K562 (cell line): ENCODE results near the gene ZNF407. TPM values are rescaled to one million over a fixed set of nuclear protein-coding genes. Genes with fewer than 3 reads are reported as not detected.

Experiments used
- ATAC-seq: fragments of 200-7000 bp; cut with Tn5 transposase; 3 replicates; pipeline ENCODE4 v1.9.1; 2020; ENCODE audit warnings: moderate library complexity
- BruUV-seq: library from RNA; stranded (reverse); fragments of 400-500 nt; replicated peaks from 2 replicates; lab custom pipeline; 2021; lab: Mats Ljungman, UMichigan
- CTCF ChIA-PET: fragments of 300-600 bp; formaldehyde crosslinking; extraction: SDS; loops from one replicate; lab custom pipeline; 2021; ENCODE audit warnings: low intra/inter-chr PET ratio; lab: Yijun Ruan, JAX
- POLR2A ChIA-PET: fragments of 300-600, 350-650 bp; sonication (Branson Sonifier 250); formaldehyde crosslinking; extraction: SDS; loops from one replicate; lab custom pipeline; 2021; ENCODE audit warnings: antibody characterized with exemption, inconsistent platforms; lab: Yijun Ruan, JAX
- DNase-seq, 4 experiments: peaks; one replicate each; pipeline versions ENCODE4 v3.0.0 to v3.0.0-alpha.2; 2011 to 2018; ENCODE audit warnings: low spot score in 3 of 4, mixed read lengths in 3 of 4; ENCODE audit errors: extremely low read depth in 1 of 4
- FAIRE-seq: peaks from 2 replicates; lab custom pipeline; 2011; peaks lifted over from hg19 to GRCh38; lab: Jason Lieb, UNC
- H2AFZ ChIP-seq: 2 replicates; pipeline ENCODE4 v1.6.0; 2011; ENCODE audit warnings: low read depth, low read length, control low read depth, inconsistent platforms
- H3K27ac ChIP-seq: fragments of 200-600 bp; 3 replicates; pipeline ENCODE4 v1.8.0; 2011; ENCODE audit warnings: low read depth, mild to moderate bottlenecking, control low read depth, inconsistent platforms, low read length, moderate library complexity, mixed read lengths; ENCODE audit errors: extremely low read depth
- H3K27me3 ChIP-seq, 2 experiments: fragments of 300-600 bp in 1 of 2; 2 replicates in 1 of 2; 3 replicates in 1 of 2; pipeline versions ENCODE4 v1.6.0 to v1.8.0; 2011; ENCODE audit warnings: inconsistent platforms in 2 of 2, low read length in 2 of 2, mild to moderate bottlenecking in 1 of 2, mixed read lengths in 1 of 2, moderate library complexity in 1 of 2; ENCODE audit not compliant: control insufficient read depth in 2 of 2, insufficient read depth in 2 of 2
- H3K36me3 ChIP-seq: fragments of 300-600 bp; 3 replicates; pipeline ENCODE4 v1.8.0; 2011; ENCODE audit warnings: mild to moderate bottlenecking, low read length, inconsistent platforms; ENCODE audit not compliant: control insufficient read depth, insufficient read depth
- H3K4me1 ChIP-seq, 2 experiments: fragments of 200-600 bp in 1 of 2; replicated peaks in 1 of 2; 2 replicates in 1 of 2; 3 replicates in 1 of 2; pipeline versions ENCODE4 v1.5.1 to v1.8.0; 2011; ENCODE audit warnings: inconsistent platforms in 2 of 2, low read length in 2 of 2, mild to moderate bottlenecking in 1 of 2, mixed read lengths in 1 of 2, moderate library complexity in 1 of 2; ENCODE audit not compliant: control insufficient read depth in 2 of 2, insufficient read depth in 2 of 2
- H3K4me2 ChIP-seq: 2 replicates; pipeline ENCODE4 v1.6.1; 2011; ENCODE audit warnings: low read length, control low read depth, inconsistent platforms, mixed read lengths; ENCODE audit not compliant: insufficient read depth
- H3K4me3 ChIP-seq: fragments of 200-600 bp; sonication (generic), shearing (Covaris generic); 2 replicates; pipeline ENCODE4 v1.5.1; 2016; ENCODE audit warnings: control low read depth, inconsistent platforms
- H3K79me2 ChIP-seq: fragments of 200-600 bp; 3 replicates; pipeline ENCODE4 v1.8.0; 2011; ENCODE audit warnings: low read length, inconsistent platforms; ENCODE audit not compliant: control insufficient read depth, insufficient read depth
- H3K9ac ChIP-seq, 2 experiments: 2 replicates each; pipeline versions ENCODE4 v1.6.0 to v1.6.1; 2011; ENCODE audit warnings: low read depth in 2 of 2, low read length in 2 of 2, control low read depth in 1 of 2, inconsistent platforms in 1 of 2, mild to moderate bottlenecking in 1 of 2, mixed read lengths in 1 of 2; ENCODE audit not compliant: insufficient read depth in 1 of 2
- H3K9me1 ChIP-seq: one replicate; pipeline ENCODE4 v1.6.0; 2011; ENCODE audit warnings: inconsistent platforms, mild to moderate bottlenecking, low read length, moderate library complexity; ENCODE audit not compliant: control insufficient read depth, insufficient read depth
- H3K9me3 ChIP-seq: replicated peaks from 2 replicates; pipeline ENCODE4 v1.5.1; 2011; ENCODE audit warnings: low read depth, low read length, inconsistent platforms; ENCODE audit not compliant: control insufficient read depth, insufficient read depth
- H4K20me1 ChIP-seq: replicated peaks from 2 replicates; pipeline ENCODE4 v1.6.1; 2011; ENCODE audit warnings: low read length, inconsistent platforms, mixed read lengths; ENCODE audit not compliant: control insufficient read depth, insufficient read depth
- ATF1 ChIP-seq, 2 experiments: fragments of 450-650 bp in 1 of 2; IDR thresholded peaks; 2 replicates each; pipeline ENCODE4 v1.6.1; 2016; ENCODE audit warnings: missing compliant biosample characterization in 1 of 2, missing genetic modification characterization in 1 of 2
- PKNOX1 ChIP-seq: fragments of 450-650 bp; IDR thresholded peaks from 2 replicates; pipeline ENCODE4 v1.6.1; 2016
- POLR2B ChIP-seq: fragments of 450-650 bp; IDR thresholded peaks from 2 replicates; pipeline ENCODE4 v1.6.1; 2018; ENCODE audit warnings: low read depth; ENCODE audit not compliant: partially characterized antibody
- RBM15 ChIP-seq: fragments of 200-400 bp; formaldehyde crosslinking; IDR thresholded peaks from 2 replicates; pipeline ENCODE4 v1.6.1; 2018; ENCODE audit warnings: mild to moderate bottlenecking, low read length, moderate library complexity; ENCODE audit not compliant: insufficient read depth
- SMARCE1 ChIP-seq: fragments of 450-650 bp; IDR thresholded peaks from 2 replicates; pipeline ENCODE4 v1.7.1; 2016; ENCODE audit warnings: mild to moderate bottlenecking
- SNIP1 ChIP-seq: fragments of 450-650 bp; IDR thresholded peaks from 2 replicates; pipeline ENCODE4 v1.7.1; 2017; ENCODE audit warnings: low read depth, mild to moderate bottlenecking
- ZNF764 ChIP-seq: fragments of 250-450 bp; sonication (Bioruptor Pico); IDR thresholded peaks from 2 replicates; pipeline ENCODE4 v1.4.0; 2020; ENCODE audit warnings: low read depth, mild to moderate bottlenecking, moderate library complexity
- WGBS: fragments of 100-300 bp; shearing (Covaris generic); methylation state at CpG from one replicate; pipeline ENCODE4 v1.1.6; 2016; ENCODE audit warnings: low coverage, mixed read lengths; ENCODE audit not compliant: insufficient coverage; ENCODE audit errors: missing lambda C conversion rate; 5-methylcytosine and 5-hydroxymethylcytosine counted together
- in situ Hi-C: fragments of 300-500 bp; cut with MboI; formaldehyde crosslinking; loops from 4 replicates; pipeline ENCODE4 v1.15.0; 2018; ENCODE audit warnings: inconsistent platforms, mixed read lengths
- intact Hi-C: fragments of 100-400 bp; cut with micrococcal nuclease; formaldehyde crosslinking; loops from 2 replicates; pipeline ENCODE4 v1.14.2; 2022
- polyA plus RNA-seq, 8 experiments: library from polyadenylated mRNA; depleted of rRNA in 4 of 8; stranded (reverse) in 5 of 8; unstranded in 3 of 8; fragments of >200 nt; fragmentation: Nextera tagmentation in 2 of 8; fragmentation: Illumina TruSeq in 1 of 8; extraction: Ambion mirVana in 2 of 8; extraction: Trizol in 1 of 8; gene quantifications; 2 replicates each; pipeline versions ENCODE4 v1.2.1 to v1.2.3, GENCODE V29; 2011 to 2014; ENCODE audit warnings: inconsistent platforms in 1 of 8, missing spikeins in 1 of 8
- total RNA-seq, 7 experiments: library from RNA; depleted of rRNA in 6 of 7; stranded (reverse); fragments of >200 nt in 6 of 7; fragmentation: Illumina TruSeq in 2 of 7; extraction: Trizol in 2 of 7; gene quantifications; 2 replicates each; pipeline versions ENCODE4 v1.2.1 to v1.2.3, GENCODE V29; 2011 to 2021; ENCODE audit warnings: low replicate concordance in 1 of 7
- TF ChIP-seq, protein P1 (sequence below): fragments of 150-350 bp; conservative IDR thresholded peaks from 2 replicates; pipeline ENCODE4 v1.6.1; 2014; ENCODE audit warnings: low read length
- TF ChIP-seq, protein P2 (sequence below): sonication (generic); formaldehyde crosslinking; IDR thresholded peaks from 2 replicates; pipeline ENCODE4 v1.8.0; 2023; ENCODE audit warnings: mild to moderate bottlenecking, missing genetic modification reagents

ZNF407 gene
- total and polyA plus RNA-seq, 9 of the 15 experiments (the other 6 are each of a cell fraction or from before 2014, with no cell fraction given), result 0.21 to 5.4 (median 2.3) TPM

- Histone ChIP-seq H3K4me1 (peaks cover 0 to 10% of the 10 kb centered on the region in 2 experiments; a peak in 2 of 5 replicates), H3K4me2 (no peak overlapping the region), H3K27ac (no peak overlapping the region), H4K20me1 (no peaks in the 10 kb centered on the region), H3K79me2 (no peaks in the 10 kb centered on the region), H3K27me3 (peaks cover 0 to 7% of the 10 kb centered on the region in 2 experiments; a peak in 2 of 5 replicates), H3K9me3 (peaks cover 2% of the 10 kb centered on the region; the same call in 1 of the 2 replicates), H3K9ac (no peak overlapping the region), H3K9me1 (no peaks in the 10 kb centered on the region), H2AFZ (peak overlapping the region; percentile 45; the same call in 1 of the 2 replicates), H3K36me3 (no peaks in the 10 kb centered on the region), H3K4me3 (no peak overlapping the region)
- intact Hi-C loops, result no loop called here
- ATAC-seq (peak; percentile 47; the same call in 1 of the 3 replicates), DNase-seq (no peak), FAIRE-seq (no peak)
- in situ Hi-C loops, result no loop called here
- WGBS, result 11% methylated on average over 8 of the region's 31 CpGs
- BruUV-seq, result no TSS peak
- ChIA-PET CTCF (no interaction called here), POLR2A (interaction anchor here (0.7 kb wide), 1 partner anchor 22 kb away, joined by 3 read pairs; no protein-coding TSS in a partner anchor)
- TF ChIP-seq PKNOX1, result no peak
- TF ChIP-seq ZNF764 (CRISPR knock-in tag), result no peak
- no peak for TF ChIP-seq SMARCE1
- no peak for TF ChIP-seq POLR2B
- TF ChIP-seq, protein P1, sequence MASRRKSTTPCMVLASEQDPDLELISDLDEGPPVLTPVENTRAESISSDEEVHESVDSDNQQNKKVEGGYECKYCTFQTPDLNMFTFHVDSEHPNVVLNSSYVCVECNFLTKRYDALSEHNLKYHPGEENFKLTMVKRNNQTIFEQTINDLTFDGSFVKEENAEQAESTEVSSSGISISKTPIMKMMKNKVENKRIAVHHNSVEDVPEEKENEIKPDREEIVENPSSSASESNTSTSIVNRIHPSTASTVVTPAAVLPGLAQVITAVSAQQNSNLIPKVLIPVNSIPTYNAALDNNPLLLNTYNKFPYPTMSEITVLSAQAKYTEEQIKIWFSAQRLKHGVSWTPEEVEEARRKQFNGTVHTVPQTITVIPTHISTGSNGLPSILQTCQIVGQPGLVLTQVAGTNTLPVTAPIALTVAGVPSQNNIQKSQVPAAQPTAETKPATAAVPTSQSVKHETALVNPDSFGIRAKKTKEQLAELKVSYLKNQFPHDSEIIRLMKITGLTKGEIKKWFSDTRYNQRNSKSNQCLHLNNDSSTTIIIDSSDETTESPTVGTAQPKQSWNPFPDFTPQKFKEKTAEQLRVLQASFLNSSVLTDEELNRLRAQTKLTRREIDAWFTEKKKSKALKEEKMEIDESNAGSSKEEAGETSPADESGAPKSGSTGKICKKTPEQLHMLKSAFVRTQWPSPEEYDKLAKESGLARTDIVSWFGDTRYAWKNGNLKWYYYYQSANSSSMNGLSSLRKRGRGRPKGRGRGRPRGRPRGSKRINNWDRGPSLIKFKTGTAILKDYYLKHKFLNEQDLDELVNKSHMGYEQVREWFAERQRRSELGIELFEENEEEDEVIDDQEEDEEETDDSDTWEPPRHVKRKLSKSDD, result no peak
- TF ChIP-seq RBM15, result no peak
- TF ChIP-seq, protein P2, sequence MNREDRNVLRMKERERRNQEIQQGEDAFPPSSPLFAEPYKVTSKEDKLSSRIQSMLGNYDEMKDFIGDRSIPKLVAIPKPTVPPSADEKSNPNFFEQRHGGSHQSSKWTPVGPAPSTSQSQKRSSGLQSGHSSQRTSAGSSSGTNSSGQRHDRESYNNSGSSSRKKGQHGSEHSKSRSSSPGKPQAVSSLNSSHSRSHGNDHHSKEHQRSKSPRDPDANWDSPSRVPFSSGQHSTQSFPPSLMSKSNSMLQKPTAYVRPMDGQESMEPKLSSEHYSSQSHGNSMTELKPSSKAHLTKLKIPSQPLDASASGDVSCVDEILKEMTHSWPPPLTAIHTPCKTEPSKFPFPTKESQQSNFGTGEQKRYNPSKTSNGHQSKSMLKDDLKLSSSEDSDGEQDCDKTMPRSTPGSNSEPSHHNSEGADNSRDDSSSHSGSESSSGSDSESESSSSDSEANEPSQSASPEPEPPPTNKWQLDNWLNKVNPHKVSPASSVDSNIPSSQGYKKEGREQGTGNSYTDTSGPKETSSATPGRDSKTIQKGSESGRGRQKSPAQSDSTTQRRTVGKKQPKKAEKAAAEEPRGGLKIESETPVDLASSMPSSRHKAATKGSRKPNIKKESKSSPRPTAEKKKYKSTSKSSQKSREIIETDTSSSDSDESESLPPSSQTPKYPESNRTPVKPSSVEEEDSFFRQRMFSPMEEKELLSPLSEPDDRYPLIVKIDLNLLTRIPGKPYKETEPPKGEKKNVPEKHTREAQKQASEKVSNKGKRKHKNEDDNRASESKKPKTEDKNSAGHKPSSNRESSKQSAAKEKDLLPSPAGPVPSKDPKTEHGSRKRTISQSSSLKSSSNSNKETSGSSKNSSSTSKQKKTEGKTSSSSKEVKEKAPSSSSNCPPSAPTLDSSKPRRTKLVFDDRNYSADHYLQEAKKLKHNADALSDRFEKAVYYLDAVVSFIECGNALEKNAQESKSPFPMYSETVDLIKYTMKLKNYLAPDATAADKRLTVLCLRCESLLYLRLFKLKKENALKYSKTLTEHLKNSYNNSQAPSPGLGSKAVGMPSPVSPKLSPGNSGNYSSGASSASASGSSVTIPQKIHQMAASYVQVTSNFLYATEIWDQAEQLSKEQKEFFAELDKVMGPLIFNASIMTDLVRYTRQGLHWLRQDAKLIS, result no peak
- no peak for TF ChIP-seq ATF1 (CRISPR knock-in tag; IDR thresholded peaks at IDR 0.05)
- TF ChIP-seq ATF1 (tag; IDR thresholded peaks at IDR 0.05), result no peak
- TF ChIP-seq SNIP1, result no peak
Observed at GRCh38 chr18:75089748-75090327, 492.2 kb downstream of the ZNF407 start.
